Measurements from ENCODE around the gene PDP2. TPM values are rescaled to one million over a fixed set of nuclear protein-coding genes. Genes with fewer than 3 reads are reported as not detected.

Gene PDP2
- total and polyA plus RNA-seq, 2 of the 4 experiments (the other 2 are of a cell fraction) = 5.3 to 16.8 TPM

DNA sequence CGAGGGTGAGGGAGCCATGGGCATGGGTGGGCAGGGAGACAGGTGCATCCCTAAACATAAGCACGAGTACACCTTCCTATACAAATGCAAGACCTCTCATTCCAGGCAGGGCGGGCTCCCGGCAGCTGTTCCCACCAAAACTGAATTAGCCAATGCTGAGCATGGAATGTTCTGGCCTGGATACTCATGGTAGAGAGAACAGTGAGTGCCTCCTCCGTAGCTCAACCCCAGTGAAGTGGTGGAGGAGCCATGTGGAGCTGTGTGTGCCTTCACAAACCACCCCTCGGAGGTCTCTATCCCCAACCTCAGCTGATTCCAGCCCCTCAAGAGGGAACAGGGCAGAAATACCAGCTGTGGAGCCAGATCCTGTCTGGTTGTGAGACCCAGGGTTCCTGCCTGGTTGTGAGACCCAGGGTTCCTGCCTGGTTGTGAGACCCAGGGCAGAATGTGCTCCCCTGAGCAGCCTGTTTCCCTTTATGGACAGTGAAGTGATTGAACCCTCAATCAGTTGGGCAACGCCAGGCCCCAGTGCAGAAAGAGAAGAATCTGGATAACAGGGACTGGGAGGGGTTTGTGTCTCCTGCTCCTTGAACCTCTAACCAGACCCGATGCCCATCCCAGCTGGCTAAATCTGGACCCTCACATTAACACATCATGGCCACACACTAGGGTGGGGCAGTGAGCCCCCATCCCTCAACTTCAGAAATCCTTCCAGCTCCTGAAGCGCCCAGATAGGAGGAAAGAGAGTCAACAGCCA is 40.8 kb downstream of the PDP2 start:
- Histone ChIP-seq H4K8ac (ENCODE audit: low read depth in 2 of 2, low read length in 2 of 2) (no peak overlapping the region), H3K4me3 (ENCODE audit: insufficient read depth, low read depth, low read length) (no peak overlapping the region), H3K9me3 (ENCODE audit: control insufficient read depth, insufficient read depth, low read length) (no peaks in the 10 kb centered on the region), H2BK15ac (ENCODE audit: low read depth, low read length) (no peak overlapping the region), H4K20me1 (ENCODE audit: insufficient read depth, low read length) (no peaks in the 10 kb centered on the region), H3K27me3 (ENCODE audit: control insufficient read depth, insufficient read depth, low read length) (peaks cover 32% of the 10 kb centered on the region), H3K4me1 (ENCODE audit: control insufficient read depth, insufficient read depth, low read length) (peaks cover 5% of the 10 kb centered on the region), H3K27ac (ENCODE audit: insufficient read depth, low read length) (no peak overlapping the region), H3K4me2 (ENCODE audit: low read depth, low read length) (no peak overlapping the region), H4K91ac (ENCODE audit: insufficient read depth, low read depth, low read length) (no peak overlapping the region), H3K14ac (replicated peaks; ENCODE audit: low read depth, low read length) (no peak overlapping the region), H3K36me3 (ENCODE audit: control insufficient read depth, insufficient read depth, low read length) (no peaks in the 10 kb centered on the region), H3K9ac (ENCODE audit: low read depth, low read length) (no peak overlapping the region), H2BK20ac (ENCODE audit: low read depth, low read length) (no peak overlapping the region), H3K79me1 (ENCODE audit: low read depth in 1 of 2, low read length in 2 of 2) (no peaks in the 10 kb centered on the region), H2AFZ (replicated peaks; ENCODE audit: low read length, poor library complexity) (no peak overlapping the region), H3K18ac (ENCODE audit: low read depth, low read length) (no peak overlapping the region), H3K56ac (ENCODE audit: extremely low read depth, insufficient read depth, low read length) (no peak overlapping the region), H3K9me1 (ENCODE audit: insufficient read depth, low read length) (no peaks in the 10 kb centered on the region), H4K5ac (ENCODE audit: low read depth, low read length) (no peak overlapping the region), H3K4ac (ENCODE audit: low read depth, low read length) (no peak overlapping the region), H2BK120ac (ENCODE audit: low read depth, low read length) (no peak overlapping the region), H2AK9ac (replicated peaks; ENCODE audit: low read depth, low read length, poor library complexity) (no peak overlapping the region), H3K23ac (ENCODE audit: low read depth, low read length) (no peak overlapping the region), H2BK5ac (ENCODE audit: low read depth, low read length, poor library complexity, severe bottlenecking) (no peak overlapping the region), H2AK5ac (ENCODE audit: low read depth, low read length) (no peak overlapping the region)
- CTCF ChIA-PET = no interaction called here
- WGBS, 2 experiments (ENCODE audit: extremely low coverage in 2 of 2, insufficient read length in 1 of 2) = 60% methylated on average over 1 of the region's 9 CpGs; no CpG with 5 or more reads in 1 of the 2 experiments
- in situ Hi-C loops (cut with MboI; ENCODE audit: low sequenced_read_pairs) = no loop called here
- dilution Hi-C loops (cut with HindIII; ENCODE audit: low sequenced_read_pairs, unreplicated experiment) = no loop called here
- DNase-seq = no peak
- intact Hi-C loops (cut with micrococcal nuclease) = no loop called here
- ATAC-seq (ENCODE audit: low read depth) = no peak
- no peak for TF ChIP-seq NFE2L2 (IDR thresholded peaks at IDR 0.05; ENCODE audit: low read depth, low read length)
- TF ChIP-seq CTCF (conservative IDR thresholded peaks at IDR 0.05; ENCODE audit: low read depth, low read length) = no peak
- BruUV-seq (replicated peaks) = no TSS peak
- POLR2A ChIA-PET (ENCODE audit: unreplicated experiment) = no interaction called here
